Measurements from ENCODE around the gene TRMT10C.

DNA sequence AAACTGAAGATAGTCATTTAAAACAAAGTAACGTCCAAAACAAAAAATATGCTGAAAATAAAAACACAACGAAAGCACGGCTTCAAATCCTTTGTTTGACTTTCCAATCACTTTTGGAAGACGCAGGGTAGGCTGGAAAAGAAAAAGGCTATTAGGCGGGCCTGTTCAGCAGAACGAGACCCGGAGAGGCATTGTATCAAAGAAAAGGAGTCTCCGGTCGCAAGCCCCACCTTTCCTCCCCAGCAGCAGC lies 49.3 kb upstream of the TRMT10C start:
- no peak for TF ChIP-seq PHB2 (IDR thresholded peaks at IDR 0.05; ENCODE audit: low read depth)
- TF ChIP-seq CTCF (IDR thresholded peaks at IDR 0.05 in 2 of 3, conservative IDR thresholded peaks at IDR 0.05 in 1 of 3; ENCODE audit: insufficient read depth in 2 of 3, low read depth in 1 of 3, low read length in 3 of 3): no peak
- TF ChIP-seq HDAC2 (IDR thresholded peaks at IDR 0.05): no peak
- TF ChIP-seq, protein P1, sequence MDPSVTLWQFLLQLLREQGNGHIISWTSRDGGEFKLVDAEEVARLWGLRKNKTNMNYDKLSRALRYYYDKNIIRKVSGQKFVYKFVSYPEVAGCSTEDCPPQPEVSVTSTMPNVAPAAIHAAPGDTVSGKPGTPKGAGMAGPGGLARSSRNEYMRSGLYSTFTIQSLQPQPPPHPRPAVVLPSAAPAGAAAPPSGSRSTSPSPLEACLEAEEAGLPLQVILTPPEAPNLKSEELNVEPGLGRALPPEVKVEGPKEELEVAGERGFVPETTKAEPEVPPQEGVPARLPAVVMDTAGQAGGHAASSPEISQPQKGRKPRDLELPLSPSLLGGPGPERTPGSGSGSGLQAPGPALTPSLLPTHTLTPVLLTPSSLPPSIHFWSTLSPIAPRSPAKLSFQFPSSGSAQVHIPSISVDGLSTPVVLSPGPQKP (CRISPR knock-in tag; IDR thresholded peaks at IDR 0.05): no peak
- TF ChIP-seq PRDM10 (IDR thresholded peaks at IDR 0.05; ENCODE audit: partially characterized antibody): no peak
